Activated CD4-positive, alpha-beta T cell treated with anti-CD3 and anti-CD28 coated beads for 24 hours (primary cell): ENCODE data around the gene BCOR.

Experiments used
- DNase-seq, 2 donors: peaks; one replicate each; pipeline ENCODE4 v3.0.0-alpha.2; 2020; ENCODE audit warnings: low read depth in 2 of 2

Gene BCOR

GRCh38 chrX:40063555-40063954 lies 34.2 kb downstream of the BCOR start:
- no peak for DNase-seq

- no peak for DNase-seq
These were observed 35.1 kb downstream of the BCOR start for GRCh38 chrX:40062525-40063155.

- no peak for DNase-seq
These were observed 35.8 kb downstream of the BCOR start for GRCh38 chrX:40061871-40062524.

- no peak for DNase-seq
These were observed 36.8 kb downstream of the BCOR start for GRCh38 chrX:40061005-40061404.

GRCh38 chrX:40060356-40060845 lies 37.4 kb downstream of the BCOR start:
- DNase-seq, result no peak

GRCh38 chrX:40058719-40059118 lies 39.0 kb downstream of the BCOR start:
- no peak for DNase-seq

GRCh38 chrX:40057405-40057804 lies 40.4 kb downstream of the BCOR start:
- no peak for DNase-seq

GRCh38 chrX:40056420-40056819 lies 41.3 kb downstream of the BCOR start:
- no peak for DNase-seq

GRCh38 chrX:40055495-40055894 lies 42.3 kb downstream of the BCOR start:
- no peak for DNase-seq

- DNase-seq, result no peak
These were observed 43.0 kb downstream of the BCOR start for GRCh38 chrX:40054793-40055192.

- no peak for DNase-seq
These were observed 47.2 kb downstream of the BCOR start for GRCh38 chrX:40050532-40050931.

GRCh38 chrX:40049084-40049641 lies 48.6 kb downstream of the BCOR start:
- DNase-seq, result no peak

GRCh38 chrX:40047485-40047884 lies 50.3 kb downstream of the BCOR start:
- no peak for DNase-seq

- no peak for DNase-seq
These were observed 53.9 kb downstream of the BCOR start for GRCh38 chrX:40043895-40044294.

- no peak for DNase-seq
These were observed 55.8 kb downstream of the BCOR start for GRCh38 chrX:40041915-40042314.

GRCh38 chrX:40040686-40041461 lies 56.9 kb downstream of the BCOR start:
- no peak for DNase-seq

- DNase-seq, result no peak
These were observed 57.9 kb downstream of the BCOR start for GRCh38 chrX:40039887-40040286.

- DNase-seq, result no peak
These were observed 60.4 kb downstream of the BCOR start for GRCh38 chrX:40037367-40037766.

GRCh38 chrX:40035726-40036125 lies 62.0 kb downstream of the BCOR start:
- no peak for DNase-seq

GRCh38 chrX:40031911-40032310 lies 65.8 kb downstream of the BCOR start:
- DNase-seq, result no peak

GRCh38 chrX:40030205-40030604 lies 67.6 kb downstream of the BCOR start:
- no peak for DNase-seq

- no peak for DNase-seq
These were observed 75.3 kb downstream of the BCOR start for GRCh38 chrX:40022421-40022820.

GRCh38 chrX:40021647-40022046 lies 76.1 kb downstream of the BCOR start:
- DNase-seq, result no peak
